AG10803 (cell line): ENCODE measurements around the gene PRKCE.

ENCODE experiments used
- DNase-seq: peaks from one replicate; pipeline ENCODE4 v3.0.0; 2010; ENCODE audit warnings: low read depth
- H3K4me3 ChIP-seq: 2 replicates; pipeline ENCODE4 v1.5.1; 2011; ENCODE audit warnings: mild to moderate bottlenecking, low read length, control low read depth
- CTCF ChIP-seq: conservative IDR thresholded peaks from 2 replicates; pipeline ENCODE4 v1.5.1; 2011; ENCODE audit warnings: mild to moderate bottlenecking, low read length, control low read depth, inconsistent platforms

The PRKCE gene

GRCh38 chr2:45965871-45966498 is 314.5 kb downstream of the PRKCE start:
- TF ChIP-seq CTCF, result no peak

GRCh38 chr2:45968946-45969584 is 317.6 kb downstream of the PRKCE start:
- no peak overlapping the region for H3K4me3 ChIP-seq
- peak; percentile 66 for DNase-seq
- TF ChIP-seq CTCF, result no peak

More at GRCh38 chr2:45965871-45966498, 314.5 kb downstream of the PRKCE start:
- H3K4me3 ChIP-seq, result no peak overlapping the region
- DNase-seq, result no peak

- TF ChIP-seq CTCF, result no peak
- DNase-seq, result no peak
- H3K4me3 ChIP-seq, result no peak overlapping the region
Measured at GRCh38 chr2:45973426-45973825, 322.0 kb downstream of the PRKCE start.

GRCh38 chr2:45974056-45974455 is 322.6 kb downstream of the PRKCE start:
- no peak for DNase-seq
- H3K4me3 ChIP-seq, result no peak overlapping the region
- TF ChIP-seq CTCF, result no peak

GRCh38 chr2:45974762-45975408 is 323.4 kb downstream of the PRKCE start:
- H3K4me3 ChIP-seq, result no peak overlapping the region
- DNase-seq, result no peak
- no peak for TF ChIP-seq CTCF

- no peak for TF ChIP-seq CTCF
- DNase-seq, result no peak
Measured at GRCh38 chr2:45975752-45976517, 324.5 kb downstream of the PRKCE start.

More at GRCh38 chr2:45975752-45976517, 324.5 kb downstream of the PRKCE start:
- no peak overlapping the region for H3K4me3 ChIP-seq
